ENCODE results near the gene SDHAF1. TPM values are rescaled to one million over a fixed set of nuclear protein-coding genes. Genes with fewer than 3 reads are reported as not detected.

Gene SDHAF1
- total and polyA plus RNA-seq, 2 donors (not counting 3 experiments of a cell fraction or from before 2014, with no cell fraction given) = 10.3 to 16.2 TPM

DNA sequence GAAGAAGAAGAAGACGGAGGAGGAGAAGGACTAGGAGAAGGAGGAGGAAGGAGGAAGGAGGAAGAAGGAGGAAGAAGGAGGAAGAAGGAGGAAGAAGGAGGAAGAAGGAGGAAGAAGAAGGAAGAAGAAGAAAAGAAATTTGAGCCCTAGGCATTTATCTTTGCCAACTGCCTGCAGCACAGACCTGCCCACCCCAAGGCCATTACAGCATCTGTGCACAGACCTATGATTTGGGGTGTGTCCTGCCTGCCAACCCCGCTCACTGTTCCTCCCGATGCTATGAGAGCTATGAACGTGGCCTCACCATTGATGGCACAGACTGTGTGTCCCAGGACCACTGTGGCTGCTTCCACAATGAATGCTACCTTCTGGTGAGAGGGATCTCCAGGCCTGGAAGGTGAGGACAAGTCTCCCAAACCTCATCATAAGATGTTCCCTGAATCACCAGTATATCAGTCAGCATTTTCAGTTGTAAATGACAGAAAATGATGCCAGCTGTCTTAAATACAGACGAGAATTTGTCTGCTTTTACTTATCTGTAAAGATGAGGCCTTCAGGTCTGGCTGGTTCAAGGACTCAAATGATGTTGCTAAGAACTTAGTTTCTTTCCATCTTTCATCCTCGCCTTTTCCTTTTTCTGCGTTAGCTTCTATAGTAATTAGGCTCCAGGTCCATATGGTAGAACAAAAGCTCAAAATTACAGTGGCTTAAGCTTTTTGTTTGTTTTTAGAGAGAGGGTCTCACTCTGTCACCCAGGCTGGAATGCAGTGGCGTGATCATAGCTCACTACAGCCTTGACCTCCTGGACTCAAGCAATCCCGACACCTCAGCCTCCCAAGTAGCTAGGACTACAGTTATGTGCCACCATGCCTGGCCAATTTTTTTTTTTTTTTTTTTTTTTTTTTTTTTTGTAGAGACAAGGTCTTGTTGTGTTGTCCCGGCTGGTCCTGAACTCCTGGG lies 3.9 kb upstream of the SDHAF1 start:
- dilution Hi-C loops (cut with MboI; ENCODE audit: extremely low pct_ligation_motif_present, low sequenced_read_pairs) = no loop called here
- Histone ChIP-seq H3K4me2 (ENCODE audit: insufficient read depth, low read length) (no peak overlapping the region), H3K4me3 (replicated peaks in 1 of 3; ENCODE audit: insufficient read depth in 1 of 3, low read depth in 1 of 3, low read length in 3 of 3) (no peak overlapping the region), H3K9me3 (replicated peaks; ENCODE audit: control insufficient read depth, insufficient read depth, low read length) (no peaks in the 10 kb centered on the region), H3K36me3 (ENCODE audit: control insufficient read depth in 2 of 2, extremely low read depth in 1 of 2, insufficient read depth in 2 of 2, low read length in 2 of 2) (no peaks in the 10 kb centered on the region), H2AFZ (ENCODE audit: low read depth, low read length) (no peak overlapping the region), H3K27me3 (ENCODE audit: control insufficient read depth in 2 of 2, insufficient read depth in 2 of 2, low read length in 2 of 2) (peaks cover 4 to 11% of the 10 kb centered on the region in 2 experiments), H3K4me1 (ENCODE audit: control insufficient read depth, extremely low read depth, insufficient read depth, low read length) (peaks cover 10% of the 10 kb centered on the region), H3K79me2 (ENCODE audit: control insufficient read depth, insufficient read depth, low read length) (peaks cover 2% of the 10 kb centered on the region), H4K20me1 (replicated peaks; ENCODE audit: control insufficient read depth, extremely low read depth, insufficient read depth, low read length) (no peaks in the 10 kb centered on the region), H3K9ac (replicated peaks; ENCODE audit: extremely low read depth, insufficient read depth, low read length) (no peak overlapping the region), H3K9me1 (replicated peaks; ENCODE audit: control insufficient read depth, extremely low read depth, insufficient read depth, low read length) (no peaks in the 10 kb centered on the region), H3K27ac (ENCODE audit: insufficient read depth, low read depth, low read length) (no peak overlapping the region)
- ChIA-PET POLR2A (no interaction called here), CTCF (interaction anchor here (0.6 to 1.0 kb wide), 2 partner anchors 11 to 360 kb away, joined by 3 read pairs; no protein-coding TSS in a partner anchor)
- FAIRE-seq = no peak
- TF ChIP-seq MYC (IDR thresholded peaks at IDR 0.05; ENCODE audit: low read depth, low read length) (no peak), JUN (IDR thresholded peaks at IDR 0.05; ENCODE audit: borderline replicate concordance, insufficient read depth, insufficient read length, low read depth) (no peak), POLR2AphosphoS5 (IDR thresholded peaks at IDR 0.05; ENCODE audit: insufficient read depth, low read depth, low read length) (no peak), GATA2 (IDR thresholded peaks at IDR 0.05; ENCODE audit: insufficient read depth, insufficient read length, low read depth, low read length) (no peak), POLR2A (IDR thresholded peaks at IDR 0.05; ENCODE audit: low read depth, low read length) (no peak), FOS (IDR thresholded peaks at IDR 0.05; ENCODE audit: borderline replicate concordance, insufficient read depth, low read length) (no peak), EZH2 (IDR thresholded peaks at IDR 0.05; ENCODE audit: borderline replicate concordance, low read depth, low read length, severe bottlenecking) (no peak)
- TF ChIP-seq, protein P1, sequence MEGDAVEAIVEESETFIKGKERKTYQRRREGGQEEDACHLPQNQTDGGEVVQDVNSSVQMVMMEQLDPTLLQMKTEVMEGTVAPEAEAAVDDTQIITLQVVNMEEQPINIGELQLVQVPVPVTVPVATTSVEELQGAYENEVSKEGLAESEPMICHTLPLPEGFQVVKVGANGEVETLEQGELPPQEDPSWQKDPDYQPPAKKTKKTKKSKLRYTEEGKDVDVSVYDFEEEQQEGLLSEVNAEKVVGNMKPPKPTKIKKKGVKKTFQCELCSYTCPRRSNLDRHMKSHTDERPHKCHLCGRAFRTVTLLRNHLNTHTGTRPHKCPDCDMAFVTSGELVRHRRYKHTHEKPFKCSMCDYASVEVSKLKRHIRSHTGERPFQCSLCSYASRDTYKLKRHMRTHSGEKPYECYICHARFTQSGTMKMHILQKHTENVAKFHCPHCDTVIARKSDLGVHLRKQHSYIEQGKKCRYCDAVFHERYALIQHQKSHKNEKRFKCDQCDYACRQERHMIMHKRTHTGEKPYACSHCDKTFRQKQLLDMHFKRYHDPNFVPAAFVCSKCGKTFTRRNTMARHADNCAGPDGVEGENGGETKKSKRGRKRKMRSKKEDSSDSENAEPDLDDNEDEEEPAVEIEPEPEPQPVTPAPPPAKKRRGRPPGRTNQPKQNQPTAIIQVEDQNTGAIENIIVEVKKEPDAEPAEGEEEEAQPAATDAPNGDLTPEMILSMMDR (IDR thresholded peaks at IDR 0.05; ENCODE audit: extremely low read depth in 1 of 2, insufficient read depth in 1 of 2, low read depth in 1 of 2, low read length in 2 of 2) = no peak
- TF ChIP-seq, protein P2, sequence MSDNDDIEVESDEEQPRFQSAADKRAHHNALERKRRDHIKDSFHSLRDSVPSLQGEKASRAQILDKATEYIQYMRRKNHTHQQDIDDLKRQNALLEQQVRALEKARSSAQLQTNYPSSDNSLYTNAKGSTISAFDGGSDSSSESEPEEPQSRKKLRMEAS (IDR thresholded peaks at IDR 0.05; ENCODE audit: insufficient read depth, insufficient read length) = no peak
- intact Hi-C loops (cut with micrococcal nuclease) = no loop called here
- BruUV-seq (replicated peaks) = no TSS peak
- DNase-seq (ENCODE audit: low read depth, low spot score) = no peak
